ENCODE results near the gene CD300LF. TPM values are rescaled to one million over a fixed set of nuclear protein-coding genes. Genes with fewer than 3 reads are reported as not detected.

Gene CD300LF
- polyA plus RNA-seq, 3 donors, result 112 to 184 (median 175) TPM

- peak in 1 of 3 donors; percentile 30 for DNase-seq
- peaks cover 55% of the 10 kb centered on the region for H3K79me2 ChIP-seq (ENCODE audit: insufficient read depth, low read length)
- peak overlapping the region; percentile 74 for H2AFZ ChIP-seq (ENCODE audit: insufficient read depth, low read depth, low read length, poor library complexity, severe bottlenecking)
- no peaks in the 10 kb centered on the region for H3K9me3 ChIP-seq (replicated peaks in 1 of 2; ENCODE audit: control insufficient read depth in 1 of 2, insufficient read depth in 1 of 2, low read length in 2 of 2)
- Mint-ChIP-seq H3K36me3 (peaks cover 13 to 23% of the 10 kb centered on the region in 2 donors), H3K4me1 (peaks cover 56% of the 10 kb centered on the region), H3K9me3 (peaks cover 0 to 2% (median 0%) of the 10 kb centered on the region in 7 donors), H3K4me3 (peak overlapping the region; percentile 96 to 100), H3K27ac (peak overlapping the region; percentile 97 to 99 (median 98)), H3K27me3 (ENCODE audit: low read depth in 3 of 3) (peaks cover 1 to 5% (median 3%) of the 10 kb centered on the region in 3 donors)
- peaks cover 0 to 6% of the 10 kb centered on the region in 2 donors for H3K36me3 ChIP-seq (replicated peaks in 1 of 2; ENCODE audit: control insufficient read depth in 1 of 2, insufficient read depth in 2 of 2, low read length in 2 of 2)
- no peak for TF ChIP-seq CTCF (IDR thresholded peaks at IDR 0.05)
- intact Hi-C loops (cut with micrococcal nuclease), result loop anchor here (2.0 to 5.0 kb wide), 3 partner anchors 22 to 40 kb away; no protein-coding TSS in a partner anchor
- peaks cover 35 to 61% of the 10 kb centered on the region in 2 donors for H3K4me1 ChIP-seq (ENCODE audit: control insufficient read depth in 1 of 2, insufficient read depth in 2 of 2, low read length in 2 of 2)
- peak overlapping the region; percentile 83 to 90 for H3K27ac ChIP-seq (ENCODE audit: low read depth in 1 of 2, low read length in 2 of 2)
- peak overlapping the region; percentile 65 to 95 (median 95) for H3K4me3 ChIP-seq (replicated peaks in 1 of 3; ENCODE audit: low read depth in 2 of 3, low read length in 3 of 3)
- H4K20me1 ChIP-seq (ENCODE audit: insufficient read depth, low read length), result peaks cover 39% of the 10 kb centered on the region
- H3K9ac ChIP-seq (ENCODE audit: insufficient read depth, low read length, poor library complexity, severe bottlenecking), result peak overlapping the region; percentile 86
- WGBS (ENCODE audit: insufficient coverage), result 0% methylated on average over 6 of the region's 7 CpGs
- peak overlapping the region; percentile 94 for H3K4me2 ChIP-seq (replicated peaks; ENCODE audit: extremely low read depth, low read length, poor library complexity, severe bottlenecking)
- no peaks in the 10 kb centered on the region for H3K27me3 ChIP-seq (ENCODE audit: control insufficient read depth in 2 of 2, insufficient read depth in 2 of 2, low read length in 2 of 2)
These were observed 422 bp downstream of the CD300LF start for GRCh38 chr17:74712301-74712700.

DNA sequence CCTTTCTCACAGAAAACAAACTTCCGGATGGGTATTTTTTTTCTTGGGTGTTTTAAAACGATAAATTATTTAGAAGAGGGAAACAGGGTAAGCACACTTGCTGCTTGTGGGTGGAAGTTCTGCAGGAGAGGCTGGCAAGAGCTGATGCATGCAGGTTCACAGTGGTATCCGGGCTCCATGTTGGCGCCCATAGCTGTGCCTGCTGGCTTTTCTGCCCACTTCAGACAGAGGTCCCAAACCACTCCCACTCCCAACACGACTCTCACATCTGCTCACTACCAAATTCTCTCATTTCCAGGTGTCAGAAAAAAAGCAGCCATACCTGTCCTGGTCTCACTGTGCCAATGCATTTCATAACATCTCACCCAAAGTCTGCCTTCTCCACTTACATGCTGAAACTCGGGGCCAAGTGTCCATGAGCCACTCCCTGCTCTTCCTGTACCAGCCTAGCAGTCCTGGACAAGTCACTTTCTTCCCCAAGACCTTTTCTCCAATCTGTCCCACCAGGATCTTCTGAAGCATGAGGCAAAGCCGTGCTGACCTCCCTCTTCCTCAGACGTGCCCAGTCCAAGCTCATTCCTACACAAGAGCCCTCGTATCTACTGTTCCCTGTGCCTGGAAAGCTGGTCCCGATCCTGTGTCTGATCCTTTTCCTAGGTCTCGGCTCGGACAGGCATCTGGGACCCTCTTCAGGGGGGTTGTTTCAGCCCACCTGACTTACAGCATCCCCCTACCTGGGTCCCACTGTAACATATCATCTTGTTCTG lies 1.5 kb downstream of the CD300LF start:
- Mint-ChIP-seq H3K4me1 (peaks cover 65% of the 10 kb centered on the region), H3K27ac (peak overlapping the region; percentile 83 to 99 (median 97)), H3K4me3 (peak overlapping the region; percentile 96 to 100), H3K36me3 (peaks cover 22 to 34% of the 10 kb centered on the region in 2 donors), H3K9me3 (peaks cover 0 to 2% (median 0%) of the 10 kb centered on the region in 7 donors), H3K27me3 (ENCODE audit: low read depth in 3 of 3) (peaks cover 1 to 4% (median 3%) of the 10 kb centered on the region in 3 donors)
- peaks cover 50% of the 10 kb centered on the region for H4K20me1 ChIP-seq (ENCODE audit: insufficient read depth, low read length)
- WGBS (ENCODE audit: insufficient coverage), result 36% methylated on average over 9 of the region's 12 CpGs
- H3K36me3 ChIP-seq (replicated peaks in 1 of 2; ENCODE audit: control insufficient read depth in 1 of 2, insufficient read depth in 2 of 2, low read length in 2 of 2), result peaks cover 0 to 15% of the 10 kb centered on the region in 2 donors
- H3K9ac ChIP-seq (ENCODE audit: insufficient read depth, low read length, poor library complexity, severe bottlenecking), result peak overlapping the region; percentile 86
- DNase-seq, result no peak
- H3K4me1 ChIP-seq (ENCODE audit: control insufficient read depth in 1 of 2, insufficient read depth in 2 of 2, low read length in 2 of 2), result peaks cover 35 to 61% of the 10 kb centered on the region in 2 donors
- intact Hi-C loops (cut with micrococcal nuclease), result loop anchor here (5.0 kb wide), 2 partner anchors 34 to 39 kb away; no protein-coding TSS in a partner anchor
- TF ChIP-seq CTCF (IDR thresholded peaks at IDR 0.05), result no peak
- H2AFZ ChIP-seq (ENCODE audit: insufficient read depth, low read depth, low read length, poor library complexity, severe bottlenecking), result peak overlapping the region; percentile 13
- peak overlapping the region; percentile 94 for H3K4me2 ChIP-seq (replicated peaks; ENCODE audit: extremely low read depth, low read length, poor library complexity, severe bottlenecking)
- H3K27ac ChIP-seq (ENCODE audit: low read depth in 1 of 2, low read length in 2 of 2), result peak overlapping the region in 1 of 2 donors; percentile 73
- peaks cover 66% of the 10 kb centered on the region for H3K79me2 ChIP-seq (ENCODE audit: insufficient read depth, low read length)
- H3K4me3 ChIP-seq (replicated peaks in 1 of 3; ENCODE audit: low read depth in 2 of 3, low read length in 3 of 3), result peak overlapping the region; percentile 65 to 95 (median 95)
- H3K9me3 ChIP-seq (replicated peaks in 1 of 2; ENCODE audit: control insufficient read depth in 1 of 2, insufficient read depth in 1 of 2, low read length in 2 of 2), result no peaks in the 10 kb centered on the region
- no peaks in the 10 kb centered on the region for H3K27me3 ChIP-seq (ENCODE audit: control insufficient read depth in 2 of 2, insufficient read depth in 2 of 2, low read length in 2 of 2)

All from CD14-positive monocyte (primary cell).